GM23338 (cell line): Measurements from ENCODE around the gene RPS6KC1. TPM values are rescaled to one million over a fixed set of nuclear protein-coding genes. Genes with fewer than 3 reads are reported as not detected.

Experiments
- ATAC-seq: fragments of 200-7000 bp; cut with Tn5 transposase; 3 replicates; pipeline ENCODE4 v1.9.1; 2020
- DNase-seq: peaks from one replicate; pipeline ENCODE4 v3.0.0-alpha.2; 2015; ENCODE audit warnings: low spot score
- H2AFZ ChIP-seq: fragments of 200-600 bp; sonication (generic); 2 replicates; pipeline ENCODE4 v1.8.0; 2016; ENCODE audit warnings: antibody characterized with exemption, mild to moderate bottlenecking, moderate library complexity
- H3F3A ChIP-seq: fragments of 200-600 bp; sonication (generic); replicated peaks from 2 replicates; pipeline ENCODE4 v1.8.0; 2017; ENCODE audit warnings: antibody characterized with exemption, mixed run types, low read depth
- H3K27ac ChIP-seq: fragments of 200-600 bp; sonication (generic); 2 replicates; pipeline ENCODE4 v1.6.1; 2016; ENCODE audit warnings: low read depth
- H3K27me3 ChIP-seq: fragments of 200-600 bp; sonication (generic); 2 replicates; pipeline ENCODE4 v1.8.0; 2016; ENCODE audit warnings: mild to moderate bottlenecking, mixed run types, moderate library complexity; ENCODE audit not compliant: insufficient read depth
- H3K36me3 ChIP-seq: fragments of 200-600 bp; sonication (generic); 2 replicates; pipeline ENCODE4 v1.8.0; 2016; ENCODE audit warnings: mild to moderate bottlenecking; ENCODE audit not compliant: insufficient read depth
- H3K4me1 ChIP-seq: fragments of 200-600 bp; sonication (generic); 2 replicates; pipeline ENCODE4 v1.8.0; 2016; ENCODE audit warnings: mild to moderate bottlenecking, moderate library complexity; ENCODE audit not compliant: insufficient read depth
- H3K4me2 ChIP-seq: fragments of 200-600 bp; sonication (generic); 2 replicates; pipeline ENCODE4 v1.7.1; 2017; ENCODE audit warnings: mixed run types
- H3K4me3 ChIP-seq: fragments of 200-600 bp; sonication (generic); 2 replicates; pipeline ENCODE4 v1.6.1; 2016; ENCODE audit warnings: mixed run types
- H3K79me2 ChIP-seq: fragments of 200-600 bp; sonication (generic); replicated peaks from 2 replicates; pipeline ENCODE4 v1.8.0; 2017; ENCODE audit warnings: mild to moderate bottlenecking; ENCODE audit not compliant: insufficient read depth
- H3K9me2 ChIP-seq: fragments of 200-600 bp; sonication (generic); 2 replicates; pipeline ENCODE4 v1.8.0; 2017; ENCODE audit not compliant: insufficient read depth
- H4K20me1 ChIP-seq: fragments of 200-600 bp; sonication (generic); replicated peaks from 2 replicates; pipeline ENCODE4 v1.8.0; 2017; ENCODE audit warnings: mild to moderate bottlenecking; ENCODE audit not compliant: insufficient read depth
- H3K27ac Mint-ChIP-seq: 2 replicates; pipeline ENCODE4 v1.8.0; 2020; ENCODE audit warnings: inconsistent platforms, mild to moderate bottlenecking, moderate library complexity, mixed read lengths
- H3K27me3 Mint-ChIP-seq: 3 replicates; pipeline ENCODE4 v1.8.0; 2022; ENCODE audit warnings: low read depth, mild to moderate bottlenecking, moderate library complexity, mixed read lengths, inconsistent platforms; ENCODE audit not compliant: insufficient read depth, poor library complexity
- H3K36me3 Mint-ChIP-seq: 3 replicates; pipeline ENCODE4 v1.8.0; 2021; ENCODE audit warnings: low read depth, mild to moderate bottlenecking, inconsistent platforms, moderate library complexity, mixed read lengths
- H3K4me1 Mint-ChIP-seq: 3 replicates; pipeline ENCODE4 v1.8.0; 2020; ENCODE audit warnings: mild to moderate bottlenecking, inconsistent platforms, mixed read lengths
- H3K4me3 Mint-ChIP-seq: 3 replicates; pipeline ENCODE4 v1.8.0; 2021; ENCODE audit warnings: moderate library complexity, mild to moderate bottlenecking, inconsistent platforms, mixed read lengths
- H3K9me3 Mint-ChIP-seq: 3 replicates; pipeline ENCODE4 v1.8.0; 2020; ENCODE audit warnings: moderate library complexity, mild to moderate bottlenecking, inconsistent platforms, mixed read lengths
- EZH2phosphoT487 ChIP-seq: fragments of 200-600 bp; sonication (generic); IDR thresholded peaks from one replicate; pipeline ENCODE4 v1.8.1; 2018; ENCODE audit warnings: antibody characterized with exemption; ENCODE audit not compliant: unreplicated experiment
- JUNB ChIP-seq: IDR thresholded peaks from one replicate; pipeline ENCODE4 v1.6.1; 2016; ENCODE audit warnings: antibody characterized with exemption; ENCODE audit not compliant: unreplicated experiment
- ZNF114 ChIP-seq: fragments of 250-450 bp; sonication (Bioruptor Pico); IDR thresholded peaks from 2 replicates; pipeline ENCODE4 v1.5.0; 2020; ENCODE audit warnings: mild to moderate bottlenecking, moderate library complexity
- ZNF331 ChIP-seq: fragments of 250-450 bp; sonication (Bioruptor Pico); IDR thresholded peaks from 2 replicates; pipeline ENCODE4 v1.5.0; 2020; ENCODE audit warnings: low read depth, mild to moderate bottlenecking, moderate library complexity
- polyA plus RNA-seq: library from polyadenylated mRNA; unstranded; fragments of >200 nt; fragmentation: Nextera tagmentation; extraction: Ambion mirVana; gene quantifications from 2 replicates; pipeline ENCODE4 v1.2.1, GENCODE V29; 2016
- total RNA-seq: library from RNA; depleted of rRNA; stranded (reverse); fragments of >200 nt; shearing (Covaris generic); gene quantifications from 2 replicates; pipeline ENCODE4 v1.2.3, GENCODE V29; 2014
- TF ChIP-seq, protein P1 (sequence below): fragments of 250-450 bp; sonication (Bioruptor Pico); IDR thresholded peaks from 2 replicates; pipeline ENCODE4 v1.5.0; 2020; ENCODE audit warnings: mild to moderate bottlenecking, moderate library complexity
- TF ChIP-seq, protein P2 (sequence below): IDR thresholded peaks from one replicate; pipeline ENCODE4 v1.6.1; 2018; ENCODE audit warnings: antibody characterized with exemption; ENCODE audit not compliant: unreplicated experiment

The RPS6KC1 gene
- total and polyA plus RNA-seq, 2 experiments from 2014 or later, result 7.9 to 24.9 TPM

DNA sequence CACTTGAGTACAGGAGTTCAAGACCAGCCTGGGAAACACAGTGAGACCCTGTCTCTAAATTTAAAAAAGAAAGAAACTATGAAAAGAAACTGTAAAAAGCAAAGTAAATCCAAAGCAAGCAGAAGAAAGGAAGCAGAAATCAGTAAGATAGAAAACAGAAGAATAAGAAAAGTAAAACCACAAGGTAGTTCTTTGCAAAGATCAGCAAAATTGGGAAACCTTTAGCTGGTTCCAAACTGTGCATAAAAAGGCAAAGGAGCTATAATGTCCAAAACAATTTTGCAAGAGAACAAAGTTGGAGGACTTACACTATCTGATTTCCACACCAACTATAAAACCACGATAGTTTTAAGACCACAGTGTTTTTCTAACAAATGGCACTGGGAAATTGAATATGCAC lies 218.8 kb downstream of the RPS6KC1 start:
- no peaks in the 10 kb centered on the region for H3K27me3 ChIP-seq
- Mint-ChIP-seq H3K4me1 (no peaks in the 10 kb centered on the region), H3K36me3 (no peaks in the 10 kb centered on the region), H3K4me3 (no peak overlapping the region), H3K27ac (no peak overlapping the region), H3K9me3 (no peaks in the 10 kb centered on the region), H3K27me3 (no peaks in the 10 kb centered on the region)
- ATAC-seq (no peak), DNase-seq (no peak)
- no peaks in the 10 kb centered on the region for H3F3A ChIP-seq
- H4K20me1 ChIP-seq, result no peaks in the 10 kb centered on the region
- no peak overlapping the region for H2AFZ ChIP-seq
- H3K4me2 ChIP-seq, result no peak overlapping the region
- H3K27ac ChIP-seq, result no peak overlapping the region
- H3K4me3 ChIP-seq, result no peak overlapping the region
- H3K9me2 ChIP-seq, result no peaks in the 10 kb centered on the region
- no peaks in the 10 kb centered on the region for H3K4me1 ChIP-seq
- H3K79me2 ChIP-seq, result no peaks in the 10 kb centered on the region
- TF ChIP-seq JUNB (no peak), EZH2phosphoT487 (no peak), ZNF331 (CRISPR knock-in tag) (no peak)
- TF ChIP-seq, protein P1, sequence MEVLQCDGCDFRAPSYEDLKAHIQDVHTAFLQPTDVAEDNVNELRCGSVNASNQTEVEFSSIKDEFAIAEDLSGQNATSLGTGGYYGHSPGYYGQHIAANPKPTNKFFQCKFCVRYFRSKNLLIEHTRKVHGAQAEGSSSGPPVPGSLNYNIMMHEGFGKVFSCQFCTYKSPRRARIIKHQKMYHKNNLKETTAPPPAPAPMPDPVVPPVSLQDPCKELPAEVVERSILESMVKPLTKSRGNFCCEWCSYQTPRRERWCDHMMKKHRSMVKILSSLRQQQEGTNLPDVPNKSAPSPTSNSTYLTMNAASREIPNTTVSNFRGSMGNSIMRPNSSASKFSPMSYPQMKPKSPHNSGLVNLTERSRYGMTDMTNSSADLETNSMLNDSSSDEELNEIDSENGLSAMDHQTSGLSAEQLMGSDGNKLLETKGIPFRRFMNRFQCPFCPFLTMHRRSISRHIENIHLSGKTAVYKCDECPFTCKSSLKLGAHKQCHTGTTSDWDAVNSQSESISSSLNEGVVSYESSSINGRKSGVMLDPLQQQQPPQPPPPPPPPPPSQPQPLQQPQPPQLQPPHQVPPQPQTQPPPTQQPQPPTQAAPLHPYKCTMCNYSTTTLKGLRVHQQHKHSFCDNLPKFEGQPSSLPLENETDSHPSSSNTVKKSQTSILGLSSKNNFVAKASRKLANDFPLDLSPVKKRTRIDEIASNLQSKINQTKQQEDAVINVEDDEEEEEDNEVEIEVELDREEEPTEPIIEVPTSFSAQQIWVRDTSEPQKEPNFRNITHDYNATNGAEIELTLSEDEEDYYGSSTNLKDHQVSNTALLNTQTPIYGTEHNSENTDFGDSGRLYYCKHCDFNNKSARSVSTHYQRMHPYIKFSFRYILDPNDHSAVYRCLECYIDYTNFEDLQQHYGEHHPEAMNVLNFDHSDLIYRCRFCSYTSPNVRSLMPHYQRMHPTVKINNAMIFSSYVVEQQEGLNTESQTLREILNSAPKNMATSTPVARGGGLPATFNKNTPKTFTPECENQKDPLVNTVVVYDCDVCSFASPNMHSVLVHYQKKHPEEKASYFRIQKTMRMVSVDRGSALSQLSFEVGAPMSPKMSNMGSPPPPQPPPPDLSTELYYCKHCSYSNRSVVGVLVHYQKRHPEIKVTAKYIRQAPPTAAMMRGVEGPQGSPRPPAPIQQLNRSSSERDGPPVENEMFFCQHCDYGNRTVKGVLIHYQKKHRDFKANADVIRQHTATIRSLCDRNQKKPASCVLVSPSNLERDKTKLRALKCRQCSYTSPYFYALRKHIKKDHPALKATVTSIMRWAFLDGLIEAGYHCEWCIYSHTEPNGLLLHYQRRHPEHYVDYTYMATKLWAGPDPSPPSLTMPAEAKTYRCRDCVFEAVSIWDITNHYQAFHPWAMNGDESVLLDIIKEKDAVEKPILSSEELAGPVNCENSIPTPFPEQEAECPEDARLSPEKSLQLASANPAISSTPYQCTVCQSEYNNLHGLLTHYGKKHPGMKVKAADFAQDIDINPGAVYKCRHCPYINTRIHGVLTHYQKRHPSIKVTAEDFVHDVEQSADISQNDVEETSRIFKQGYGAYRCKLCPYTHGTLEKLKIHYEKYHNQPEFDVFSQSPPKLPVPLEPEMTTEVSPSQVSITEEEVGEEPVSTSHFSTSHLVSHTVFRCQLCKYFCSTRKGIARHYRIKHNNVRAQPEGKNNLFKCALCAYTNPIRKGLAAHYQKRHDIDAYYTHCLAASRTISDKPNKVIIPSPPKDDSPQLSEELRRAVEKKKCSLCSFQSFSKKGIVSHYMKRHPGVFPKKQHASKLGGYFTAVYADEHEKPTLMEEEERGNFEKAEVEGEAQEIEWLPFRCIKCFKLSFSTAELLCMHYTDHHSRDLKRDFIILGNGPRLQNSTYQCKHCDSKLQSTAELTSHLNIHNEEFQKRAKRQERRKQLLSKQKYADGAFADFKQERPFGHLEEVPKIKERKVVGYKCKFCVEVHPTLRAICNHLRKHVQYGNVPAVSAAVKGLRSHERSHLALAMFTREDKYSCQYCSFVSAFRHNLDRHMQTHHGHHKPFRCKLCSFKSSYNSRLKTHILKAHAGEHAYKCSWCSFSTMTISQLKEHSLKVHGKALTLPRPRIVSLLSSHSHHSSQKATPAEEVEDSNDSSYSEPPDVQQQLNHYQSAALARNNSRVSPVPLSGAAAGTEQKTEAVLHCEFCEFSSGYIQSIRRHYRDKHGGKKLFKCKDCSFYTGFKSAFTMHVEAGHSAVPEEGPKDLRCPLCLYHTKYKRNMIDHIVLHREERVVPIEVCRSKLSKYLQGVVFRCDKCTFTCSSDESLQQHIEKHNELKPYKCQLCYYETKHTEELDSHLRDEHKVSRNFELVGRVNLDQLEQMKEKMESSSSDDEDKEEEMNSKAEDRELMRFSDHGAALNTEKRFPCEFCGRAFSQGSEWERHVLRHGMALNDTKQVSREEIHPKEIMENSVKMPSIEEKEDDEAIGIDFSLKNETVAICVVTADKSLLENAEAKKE, result no peak
- H3K36me3 ChIP-seq, result no peaks in the 10 kb centered on the region

DNA sequence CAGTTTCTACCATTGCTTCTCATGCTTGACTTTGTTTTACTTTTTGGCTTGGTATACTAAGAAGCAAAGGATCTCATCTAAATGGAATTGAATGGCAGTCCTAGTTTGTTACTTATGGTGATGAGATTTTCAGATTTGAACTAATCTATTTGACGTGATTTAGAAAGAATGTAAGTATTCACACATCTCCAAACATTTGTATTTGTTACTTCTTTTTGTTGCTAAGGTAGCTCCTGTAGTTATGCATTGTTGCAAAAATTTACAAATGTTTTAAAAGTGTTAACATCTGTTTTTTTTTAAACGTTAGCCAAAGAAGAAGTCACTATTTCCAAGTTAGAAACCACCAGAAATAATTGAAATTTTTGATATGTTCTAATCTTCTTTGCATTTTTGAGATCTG lies 222.5 kb downstream of the RPS6KC1 start:
- H3K79me2 ChIP-seq, result no peaks in the 10 kb centered on the region
- Mint-ChIP-seq H3K4me1 (peaks cover 2% of the 10 kb centered on the region), H3K27me3 (no peaks in the 10 kb centered on the region), H3K4me3 (no peak overlapping the region), H3K9me3 (no peaks in the 10 kb centered on the region), H3K36me3 (no peaks in the 10 kb centered on the region), H3K27ac (no peak overlapping the region)
- no peak overlapping the region for H3K27ac ChIP-seq
- H2AFZ ChIP-seq, result no peak overlapping the region
- H3K27me3 ChIP-seq, result no peaks in the 10 kb centered on the region
- no peak overlapping the region for H3K4me2 ChIP-seq
- H4K20me1 ChIP-seq, result no peaks in the 10 kb centered on the region
- H3K36me3 ChIP-seq, result no peaks in the 10 kb centered on the region
- H3K4me1 ChIP-seq, result no peaks in the 10 kb centered on the region
- H3K4me3 ChIP-seq, result no peak overlapping the region
- DNase-seq (no peak), ATAC-seq (no peak)
- H3K9me2 ChIP-seq, result no peaks in the 10 kb centered on the region
- H3F3A ChIP-seq, result no peaks in the 10 kb centered on the region
- TF ChIP-seq, protein P2, sequence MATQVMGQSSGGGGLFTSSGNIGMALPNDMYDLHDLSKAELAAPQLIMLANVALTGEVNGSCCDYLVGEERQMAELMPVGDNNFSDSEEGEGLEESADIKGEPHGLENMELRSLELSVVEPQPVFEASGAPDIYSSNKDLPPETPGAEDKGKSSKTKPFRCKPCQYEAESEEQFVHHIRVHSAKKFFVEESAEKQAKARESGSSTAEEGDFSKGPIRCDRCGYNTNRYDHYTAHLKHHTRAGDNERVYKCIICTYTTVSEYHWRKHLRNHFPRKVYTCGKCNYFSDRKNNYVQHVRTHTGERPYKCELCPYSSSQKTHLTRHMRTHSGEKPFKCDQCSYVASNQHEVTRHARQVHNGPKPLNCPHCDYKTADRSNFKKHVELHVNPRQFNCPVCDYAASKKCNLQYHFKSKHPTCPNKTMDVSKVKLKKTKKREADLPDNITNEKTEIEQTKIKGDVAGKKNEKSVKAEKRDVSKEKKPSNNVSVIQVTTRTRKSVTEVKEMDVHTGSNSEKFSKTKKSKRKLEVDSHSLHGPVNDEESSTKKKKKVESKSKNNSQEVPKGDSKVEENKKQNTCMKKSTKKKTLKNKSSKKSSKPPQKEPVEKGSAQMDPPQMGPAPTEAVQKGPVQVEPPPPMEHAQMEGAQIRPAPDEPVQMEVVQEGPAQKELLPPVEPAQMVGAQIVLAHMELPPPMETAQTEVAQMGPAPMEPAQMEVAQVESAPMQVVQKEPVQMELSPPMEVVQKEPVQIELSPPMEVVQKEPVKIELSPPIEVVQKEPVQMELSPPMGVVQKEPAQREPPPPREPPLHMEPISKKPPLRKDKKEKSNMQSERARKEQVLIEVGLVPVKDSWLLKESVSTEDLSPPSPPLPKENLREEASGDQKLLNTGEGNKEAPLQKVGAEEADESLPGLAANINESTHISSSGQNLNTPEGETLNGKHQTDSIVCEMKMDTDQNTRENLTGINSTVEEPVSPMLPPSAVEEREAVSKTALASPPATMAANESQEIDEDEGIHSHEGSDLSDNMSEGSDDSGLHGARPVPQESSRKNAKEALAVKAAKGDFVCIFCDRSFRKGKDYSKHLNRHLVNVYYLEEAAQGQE, result no peak
- TF ChIP-seq EZH2phosphoT487, result no peak
- no peak for TF ChIP-seq ZNF114
